Ecto neural progenitor cell (in vitro differentiated cells): ENCODE results near the gene ETS2.
"Not testable (repeated sequence)": the region's sequence is repeated elsewhere in the genome, so short reads cannot be mapped to it uniquely, and the experiment has no call there.

Experiments used
- DNase-seq: peaks from one replicate; pipeline ENCODE4 v3.0.0-alpha.2; 2018; ENCODE audit warnings: low spot score

ETS2 gene

DNA sequence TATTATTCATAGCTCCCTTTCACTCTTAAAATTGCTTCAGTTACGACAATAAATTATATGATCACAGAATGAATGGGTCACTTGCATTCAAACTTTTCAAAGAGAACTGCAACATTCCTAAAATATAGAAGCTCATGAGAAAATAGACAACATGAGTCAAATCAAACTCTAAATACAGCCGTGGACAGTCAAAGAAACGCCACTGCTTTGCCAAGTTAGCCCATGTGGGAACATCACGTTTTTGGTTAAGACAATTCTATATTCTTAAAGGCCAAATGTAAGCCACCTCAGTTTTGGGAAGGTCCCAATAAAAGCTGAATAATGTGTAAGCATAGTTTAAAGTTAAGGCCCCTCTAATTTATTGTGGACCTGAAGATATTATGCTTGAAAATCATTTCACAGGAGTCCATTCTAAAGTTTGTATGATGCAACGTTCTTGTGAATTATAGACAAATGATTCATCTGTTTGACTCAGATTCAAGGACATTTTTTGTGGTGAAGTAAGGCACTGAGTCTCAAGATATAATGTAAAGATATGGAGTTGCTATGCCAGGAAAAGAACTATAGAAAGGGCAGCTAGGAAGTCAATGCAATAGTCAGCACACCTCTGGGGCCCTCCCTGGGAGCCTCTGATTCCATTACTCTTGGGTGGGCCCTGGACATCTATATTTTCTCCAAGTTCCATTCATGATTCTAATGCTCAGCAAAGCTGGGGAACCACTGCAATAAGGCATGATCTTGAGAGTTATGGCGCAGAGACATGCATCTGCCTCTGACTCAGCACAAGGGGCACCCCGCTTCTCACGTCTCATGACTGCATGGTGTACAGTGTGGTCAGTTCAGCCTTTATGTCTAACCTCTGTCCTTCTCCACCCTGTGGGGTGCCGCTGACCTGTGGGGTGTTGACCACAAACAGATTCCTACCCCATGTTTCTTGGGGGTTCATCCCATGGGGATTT, 33.9 kb downstream of the ETS2 start:
- no peak for DNase-seq

DNA sequence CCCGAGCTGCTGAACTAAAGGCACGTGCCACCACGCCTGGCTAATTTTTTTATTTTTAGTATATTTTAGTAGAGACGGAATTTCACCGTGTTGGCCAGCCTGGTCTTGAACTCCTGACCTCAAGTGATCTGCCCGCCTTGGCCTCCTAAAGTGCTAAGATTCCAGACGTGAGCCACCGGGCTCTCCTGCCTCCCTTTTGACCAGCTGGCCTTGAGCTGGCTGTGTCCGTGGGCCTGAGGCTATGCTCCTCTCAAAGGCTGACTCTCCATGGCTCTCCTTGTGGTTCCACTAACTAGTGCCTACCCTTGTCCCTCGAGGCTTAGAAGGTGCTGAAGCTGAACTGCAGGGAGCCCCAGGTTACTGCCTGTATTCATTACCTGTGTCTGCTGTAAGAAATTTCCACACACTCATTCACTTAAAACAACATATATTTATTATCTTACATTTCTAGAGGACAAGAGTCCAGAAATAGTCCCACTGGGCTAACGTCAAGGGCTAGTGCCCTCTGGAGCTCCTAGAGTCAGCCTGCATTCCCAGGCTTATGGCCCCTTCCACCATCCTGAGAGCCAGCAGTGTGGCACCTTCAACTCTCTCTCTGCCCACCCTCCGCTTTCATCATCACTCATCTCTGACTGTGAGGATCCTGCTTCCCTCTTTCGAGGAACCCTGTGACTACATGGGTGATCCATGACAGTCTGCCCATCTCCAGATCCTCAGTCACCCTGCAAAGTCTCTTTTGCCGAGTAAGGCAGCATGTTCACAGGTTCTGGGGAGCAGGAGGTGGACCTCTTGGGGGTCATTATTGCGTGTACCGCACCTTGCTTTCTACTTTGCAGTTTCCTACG, 34.9 kb downstream of the ETS2 start:
- no peak for DNase-seq

DNA sequence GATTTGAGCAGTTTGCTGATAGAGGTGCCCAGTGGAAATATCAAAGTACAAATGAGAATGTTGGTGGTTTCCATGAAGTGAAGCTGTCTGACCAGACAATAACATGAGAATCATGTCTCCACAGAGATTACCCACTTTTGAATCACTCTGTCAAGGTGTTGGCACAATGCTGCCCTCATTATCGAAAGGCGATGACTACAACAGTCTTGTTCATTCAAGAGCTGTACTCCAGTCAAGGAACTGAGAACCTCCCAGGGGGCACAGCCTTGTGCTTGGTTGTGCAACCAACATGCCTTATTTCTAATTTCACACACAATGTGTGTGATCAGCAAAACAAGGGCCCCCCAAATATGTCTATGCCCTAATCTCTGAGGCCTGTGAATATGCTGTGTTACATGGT, 35.7 kb downstream of the ETS2 start:
- no peak for DNase-seq

DNA sequence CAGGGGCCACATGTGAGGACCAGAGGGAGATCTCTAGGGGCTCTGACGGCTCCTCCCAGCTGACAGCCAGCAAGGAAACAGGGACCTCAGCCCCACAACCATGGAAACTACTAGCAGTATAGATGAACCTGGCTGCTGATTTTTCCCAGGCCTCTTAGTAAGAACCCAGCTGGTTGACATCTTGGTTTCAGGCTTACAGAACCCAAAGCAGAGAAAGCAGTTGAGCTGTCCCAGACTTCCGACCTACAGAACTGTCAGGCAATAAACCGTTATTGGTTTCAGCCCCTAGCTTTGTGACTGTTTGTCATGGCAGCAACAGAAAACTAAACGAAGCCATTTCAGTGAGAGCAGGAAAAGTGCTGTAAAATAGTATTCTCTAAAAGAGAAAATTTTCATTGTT, 36.4 kb downstream of the ETS2 start:
- peak; percentile 10 for DNase-seq

DNA sequence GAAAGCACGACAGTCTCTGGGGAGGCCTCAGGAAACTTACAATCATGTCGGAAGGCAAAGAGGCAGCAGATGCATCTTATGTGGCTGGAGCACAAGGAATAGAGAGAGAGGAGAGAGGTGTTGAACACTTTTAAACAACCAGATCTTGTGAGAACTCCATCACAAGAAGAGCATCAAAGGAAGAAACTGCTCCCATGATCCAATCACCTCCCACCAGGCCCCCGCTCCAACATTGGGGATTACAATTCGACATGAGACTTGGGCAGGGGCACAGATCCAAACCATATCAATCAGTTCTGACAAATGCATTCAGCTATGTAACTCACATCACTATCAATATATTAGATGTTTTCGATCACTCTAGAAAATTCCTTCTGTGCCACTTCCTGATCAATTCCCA, 37.6 kb downstream of the ETS2 start:
- peak; percentile 13 for DNase-seq

DNA sequence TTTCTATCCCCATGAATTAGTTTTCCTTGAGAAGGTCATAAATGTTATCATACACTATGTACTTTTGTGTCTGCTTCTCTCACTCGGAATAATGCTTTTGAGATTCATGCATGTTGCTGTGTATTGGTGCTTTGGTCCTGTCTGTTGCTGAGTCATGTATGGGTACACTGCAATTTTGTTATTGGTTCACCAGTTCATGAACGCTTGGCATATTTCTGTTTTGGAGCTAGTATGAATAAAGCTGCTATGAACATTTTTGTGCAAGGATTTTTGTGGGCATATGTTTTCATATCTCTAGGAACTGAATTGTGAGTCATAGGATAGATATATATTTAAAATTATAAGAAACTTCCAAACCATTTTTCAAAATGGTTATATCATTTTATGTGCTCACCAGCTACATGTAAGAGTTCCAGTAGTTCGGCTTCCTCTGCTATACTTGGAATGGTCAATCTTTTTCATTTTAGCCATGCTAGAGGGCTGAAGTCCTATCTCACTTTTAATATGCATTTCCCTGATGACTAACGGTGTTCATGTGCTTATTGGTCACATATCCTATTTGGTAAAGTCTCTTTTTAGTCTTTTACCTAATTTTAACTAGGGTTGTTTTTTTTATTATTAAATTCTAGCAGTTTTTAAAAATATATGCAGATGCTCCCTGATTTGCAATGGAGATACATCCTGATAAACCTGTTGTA, 38.2 kb downstream of the ETS2 start:
- DNase-seq, result no peak

DNA sequence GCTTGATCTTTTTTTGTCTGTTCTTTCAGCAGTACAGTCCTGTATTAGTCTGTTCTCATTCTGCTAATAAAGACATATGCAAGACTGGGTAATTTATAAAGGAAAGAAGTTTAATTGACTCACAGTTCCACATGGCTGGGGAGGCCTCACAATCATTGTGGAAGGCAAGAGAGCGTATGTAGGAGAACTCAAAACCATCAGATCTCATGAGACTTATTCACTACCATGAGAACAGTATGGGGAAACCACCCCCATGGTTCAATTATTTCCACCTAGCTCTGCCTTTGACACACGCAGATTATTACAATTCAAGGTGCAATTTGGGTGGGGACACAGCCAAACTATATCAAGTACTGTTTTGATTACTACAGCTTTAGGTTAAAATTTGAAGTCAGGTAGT, 39.6 kb downstream of the ETS2 start:
- DNase-seq, result not testable (repeated sequence)

DNA sequence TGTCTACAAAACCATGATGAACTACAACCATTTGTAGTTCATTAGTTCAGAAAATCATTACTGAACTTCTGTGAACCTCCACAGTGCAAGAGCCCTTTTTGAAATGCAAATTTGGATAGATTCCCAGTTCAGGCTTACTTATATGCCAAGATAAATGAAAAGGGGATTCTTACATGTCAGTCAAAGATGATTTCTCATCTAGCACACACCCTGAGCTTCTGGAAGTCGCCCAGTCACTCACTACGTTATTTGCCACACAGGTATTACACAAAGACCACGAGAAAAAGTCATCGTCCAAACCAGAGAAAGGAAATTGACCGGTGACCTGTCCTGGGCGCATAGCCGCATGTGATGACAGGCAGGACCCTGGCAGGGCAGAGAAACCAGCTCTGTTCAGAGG, 41.8 kb downstream of the ETS2 start:
- no peak for DNase-seq

DNA sequence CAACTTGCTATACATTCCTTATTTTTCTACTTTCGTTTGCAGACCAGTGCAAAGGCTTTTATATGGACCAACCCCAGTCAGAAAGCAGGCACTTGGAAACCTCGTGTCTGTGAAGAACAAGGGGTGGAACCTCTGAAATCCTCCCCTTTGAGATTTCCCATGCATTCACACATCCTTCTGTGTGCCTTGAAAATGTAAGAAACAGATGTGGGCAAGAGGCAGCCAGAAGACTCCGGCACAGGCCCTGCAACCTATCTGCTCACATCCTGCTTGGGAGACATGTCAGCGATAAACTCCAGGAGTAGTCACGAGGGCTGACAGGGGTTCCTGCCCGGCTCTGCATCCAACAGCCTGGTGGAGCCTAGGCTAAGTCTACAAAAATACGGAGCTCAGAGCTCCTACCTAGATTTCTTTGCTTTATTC, 42.5 kb downstream of the ETS2 start:
- no peak for DNase-seq

DNA sequence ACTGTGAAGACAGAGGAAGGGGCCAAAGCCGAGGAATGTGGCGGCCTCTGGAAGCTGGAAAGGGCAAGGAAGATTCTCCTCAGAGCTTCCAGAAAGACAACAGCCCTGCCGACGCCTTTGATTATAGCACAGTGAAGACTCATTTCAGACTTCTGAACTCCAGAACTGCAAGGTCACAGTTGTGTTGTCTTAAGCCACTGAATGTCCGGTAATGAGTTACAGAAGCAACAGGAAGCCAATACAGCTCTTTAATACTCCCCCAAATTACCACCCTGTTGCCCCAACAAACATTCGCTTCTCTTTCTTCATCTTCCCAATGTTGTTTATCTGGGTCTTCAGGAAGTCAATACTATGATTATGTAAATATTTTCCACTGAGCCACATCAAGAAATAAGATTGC, 44.0 kb downstream of the ETS2 start:
- DNase-seq, result no peak

DNA sequence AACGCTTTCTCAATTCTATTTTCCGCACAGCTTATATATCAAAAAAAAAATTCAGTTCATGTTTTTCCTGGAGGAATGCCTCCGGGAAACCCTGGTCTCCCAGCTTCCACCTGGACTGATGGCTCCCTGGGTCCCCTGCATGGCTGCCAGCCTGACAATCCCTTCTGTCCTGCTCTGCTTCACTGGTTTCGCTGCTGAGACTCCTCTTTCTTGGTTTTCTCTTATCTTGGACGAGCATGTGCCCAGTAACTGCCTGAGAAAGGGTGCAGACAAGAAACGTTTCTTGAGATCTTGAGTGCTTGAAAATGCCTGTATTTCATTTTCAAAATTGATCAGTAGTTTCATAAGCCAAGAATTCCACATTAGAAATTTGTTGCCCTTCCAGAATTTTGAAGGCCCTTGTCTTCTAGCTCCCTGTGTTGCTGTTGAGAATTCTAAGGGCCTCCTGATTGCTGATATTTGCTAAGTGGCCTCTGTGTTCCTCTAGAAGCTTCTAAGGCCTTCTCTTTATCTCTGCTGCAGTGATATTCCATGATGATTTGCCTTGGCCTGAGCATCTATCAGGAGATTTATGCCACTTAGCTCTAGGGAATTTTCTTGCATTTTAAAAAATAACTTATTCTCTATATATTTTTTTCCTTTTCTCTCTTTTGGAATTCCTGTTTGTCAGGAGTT, 44.7 kb downstream of the ETS2 start:
- peak; percentile 29 for DNase-seq

DNA sequence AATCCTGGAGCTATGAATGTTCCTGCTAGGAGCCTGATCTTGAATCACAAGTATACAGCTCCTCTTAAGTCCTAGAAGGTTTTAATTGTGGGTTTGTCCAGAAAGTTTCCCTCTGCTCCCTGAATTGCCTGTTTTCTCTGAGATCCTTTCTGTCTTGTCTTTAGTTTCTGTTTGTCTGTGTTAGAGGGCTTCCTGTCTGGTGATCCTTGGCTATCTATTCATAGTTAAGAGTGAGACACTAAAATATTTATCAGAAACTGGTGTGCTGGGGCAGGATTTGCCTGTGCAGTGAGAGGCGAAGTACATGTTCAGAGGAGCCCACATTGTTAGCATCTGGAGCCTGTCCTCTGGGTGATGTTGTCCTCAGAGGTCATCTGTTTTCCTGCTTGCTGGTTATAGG, 45.4 kb downstream of the ETS2 start:
- no peak for DNase-seq

DNA sequence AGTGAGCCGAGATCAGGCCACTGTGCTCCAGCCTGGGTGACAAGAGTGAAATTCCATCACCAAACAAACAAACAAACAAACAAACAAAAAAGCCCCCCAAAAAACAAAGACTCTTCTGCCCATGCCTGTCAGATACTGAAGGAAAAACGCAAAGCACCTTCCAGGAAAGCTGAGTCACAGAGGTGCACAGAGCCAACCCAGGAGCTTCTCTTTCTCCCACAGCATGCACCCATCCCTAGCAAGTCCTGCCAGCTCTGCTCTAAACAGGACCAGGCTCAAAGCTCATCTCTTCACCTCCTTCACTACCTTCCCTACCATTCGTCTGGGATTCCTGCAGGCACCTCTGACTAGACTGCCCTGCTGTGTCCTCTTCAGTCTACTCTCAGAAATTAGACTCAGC, 46.5 kb downstream of the ETS2 start:
- peak; percentile 17 for DNase-seq

DNA sequence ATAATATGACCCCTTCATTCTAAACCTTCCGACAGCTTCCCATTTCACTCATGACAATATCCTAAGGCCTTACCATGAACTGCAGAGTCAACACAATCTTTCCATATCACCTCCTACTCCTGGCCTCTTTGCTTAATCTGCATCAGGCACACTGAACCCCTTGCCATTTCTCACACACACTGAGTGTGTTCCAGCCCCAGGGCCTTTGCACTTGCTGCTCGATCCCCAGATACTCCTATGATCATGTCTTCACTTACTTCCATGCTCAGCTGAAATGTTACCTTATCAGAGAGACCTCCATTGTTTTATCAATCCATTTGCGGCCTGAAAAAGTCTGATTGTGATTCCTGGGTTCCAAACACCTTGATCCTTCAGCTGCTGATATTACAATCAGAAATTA, 47.0 kb downstream of the ETS2 start:
- DNase-seq, result peak; percentile 9

DNA sequence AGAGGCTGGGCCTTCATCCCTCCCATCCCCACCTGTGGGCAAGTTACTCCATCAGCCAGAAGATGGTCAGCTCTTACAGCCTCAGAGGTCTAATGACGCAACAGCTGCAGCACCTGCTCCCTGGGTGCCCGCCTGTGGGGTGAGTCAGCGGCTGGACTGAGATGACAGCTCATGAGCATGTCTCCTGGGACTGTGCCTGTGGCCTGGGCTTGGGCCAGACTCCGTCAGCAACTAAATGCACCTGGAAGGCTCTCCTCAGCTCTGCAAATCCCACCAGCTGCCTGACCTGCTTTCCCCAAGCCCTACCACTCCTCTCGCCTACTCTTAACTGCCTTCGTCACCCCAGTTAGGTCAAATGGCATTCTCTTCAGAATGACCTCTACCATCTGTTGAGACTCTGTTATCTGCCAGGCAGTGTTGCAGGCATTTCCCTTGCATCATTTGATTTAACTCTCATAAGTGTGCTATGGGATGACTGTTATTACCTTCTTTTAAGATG, 47.7 kb downstream of the ETS2 start:
- DNase-seq, result no peak

DNA sequence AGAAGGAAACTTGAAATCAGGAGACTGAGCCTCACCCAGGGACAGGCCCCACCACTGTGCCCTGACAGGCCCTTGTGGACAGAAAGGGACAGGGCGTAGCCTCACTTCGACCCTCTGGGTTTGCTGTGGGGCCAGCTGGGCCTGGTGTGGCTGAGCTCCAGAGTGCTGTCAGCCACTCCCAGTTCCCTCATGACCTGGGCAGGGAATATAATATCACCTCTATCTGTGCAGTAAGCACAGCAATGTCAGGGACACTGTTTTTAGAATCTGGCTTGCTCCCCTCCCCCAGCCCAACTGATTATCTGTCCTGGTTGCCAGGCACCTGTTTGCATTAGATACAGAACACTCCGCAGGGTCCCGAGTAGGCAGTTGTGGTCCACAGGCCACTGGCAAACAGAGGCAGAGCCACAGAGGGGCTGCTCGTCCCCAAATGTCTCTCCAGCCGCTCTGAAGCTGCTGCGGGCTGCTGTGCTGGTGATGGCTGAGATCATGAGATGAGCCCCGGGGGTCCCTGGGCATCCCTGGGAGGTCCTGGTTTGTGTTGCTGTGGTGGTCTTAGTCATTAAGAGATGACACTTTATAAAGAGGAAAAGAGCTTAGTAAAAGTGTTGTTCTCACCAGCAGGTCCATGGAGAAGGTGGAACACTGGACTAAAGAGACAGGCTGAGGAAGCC, 51.6 kb downstream of the ETS2 start:
- no peak for DNase-seq

DNA sequence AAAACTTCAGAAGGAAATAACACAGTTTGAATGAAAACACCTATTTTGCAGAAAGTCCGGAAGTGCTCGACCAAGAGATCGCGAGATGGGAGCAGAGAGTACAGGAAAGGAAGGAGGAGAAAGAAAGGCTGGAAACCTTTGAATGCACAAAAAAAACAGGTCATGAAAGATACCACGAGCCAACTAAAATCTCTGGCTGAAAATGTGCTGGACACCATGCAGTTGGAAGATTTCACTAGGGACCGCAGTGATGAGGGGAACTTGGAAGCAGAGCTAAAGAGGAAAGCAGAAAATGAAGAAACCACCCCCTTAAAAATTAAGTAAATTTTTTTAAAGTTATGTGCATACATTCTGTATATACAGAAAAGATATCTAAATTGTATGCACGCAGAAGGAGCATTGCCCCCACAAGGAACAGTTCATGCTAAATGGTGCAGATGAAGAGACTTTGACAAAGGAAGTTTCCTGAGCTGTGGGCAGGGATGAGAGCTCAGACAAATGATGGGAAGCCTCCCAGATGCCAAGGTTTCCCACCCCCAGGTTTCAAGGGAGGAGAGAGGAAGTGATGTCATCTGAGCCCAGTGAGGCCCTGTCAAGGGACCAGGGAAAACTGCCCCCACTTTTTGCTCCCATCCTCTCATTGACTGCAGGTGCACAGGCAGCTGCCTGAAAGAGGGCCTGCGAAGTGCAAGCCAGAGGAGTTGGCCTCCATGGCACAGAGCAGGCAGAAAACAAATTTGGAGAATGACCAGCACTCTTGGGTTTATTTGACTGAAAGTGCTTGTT, 52.5 kb downstream of the ETS2 start:
- no peak for DNase-seq

DNA sequence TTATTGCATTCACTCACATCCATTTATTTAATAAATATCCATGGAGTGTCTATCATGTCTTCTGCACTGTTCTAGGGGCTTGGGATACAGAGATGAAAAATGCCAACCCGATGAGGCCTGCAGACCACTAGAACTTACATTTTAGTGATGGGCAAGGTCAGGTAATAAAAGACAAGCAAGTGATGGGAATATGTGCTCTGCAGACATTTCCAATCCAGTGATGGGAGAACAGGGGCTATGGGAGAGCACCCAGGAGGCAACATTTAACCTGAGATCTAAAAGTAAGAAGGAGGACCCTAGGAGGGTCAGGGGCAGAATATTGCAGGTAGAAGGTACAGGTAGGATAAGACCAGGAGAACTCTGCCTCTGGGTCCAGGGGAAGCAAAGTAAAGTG, 53.1 kb downstream of the ETS2 start:
- no peak for DNase-seq

DNA sequence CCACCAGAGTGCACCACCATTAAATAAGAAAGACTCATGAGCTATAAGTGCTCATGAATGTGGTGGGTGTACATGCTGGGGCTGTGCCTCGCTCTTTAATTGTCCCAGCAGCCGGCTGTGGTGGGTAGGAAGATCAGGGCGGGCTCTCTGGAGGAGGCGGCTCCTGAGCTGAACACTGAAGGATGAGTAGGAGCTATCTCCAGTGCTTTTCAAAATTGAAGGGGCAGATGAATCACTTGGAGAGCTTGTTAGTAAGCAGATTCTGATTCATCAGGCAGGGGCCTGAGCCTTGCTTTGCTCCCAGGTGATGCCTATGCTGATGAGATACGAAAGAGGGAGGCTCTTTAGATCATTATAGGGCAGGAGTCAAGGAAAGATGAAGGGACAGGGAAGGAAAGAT, 54.1 kb downstream of the ETS2 start:
- DNase-seq, result no peak

DNA sequence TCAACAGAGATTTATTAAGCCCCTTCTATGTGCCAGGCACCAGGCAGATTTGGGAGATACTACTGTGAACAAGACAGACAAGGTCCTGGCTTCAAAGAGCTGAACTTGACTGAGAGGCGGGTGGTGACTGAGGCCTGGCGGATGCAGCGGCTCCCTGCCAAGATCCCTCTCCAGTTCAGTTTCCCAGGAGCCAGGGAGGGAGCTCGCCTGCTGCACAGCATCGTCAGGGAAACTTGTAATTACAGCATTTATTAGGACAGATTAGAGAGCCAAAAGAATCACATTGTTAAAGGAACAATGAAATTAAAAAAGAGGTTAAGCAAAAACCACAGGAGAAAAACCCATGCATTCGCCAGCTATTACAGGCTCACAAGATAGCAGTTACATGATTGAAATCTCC, 55.3 kb downstream of the ETS2 start:
- no peak for DNase-seq
